ENCODE results near the gene COL23A1.

The COL23A1 gene

DNA sequence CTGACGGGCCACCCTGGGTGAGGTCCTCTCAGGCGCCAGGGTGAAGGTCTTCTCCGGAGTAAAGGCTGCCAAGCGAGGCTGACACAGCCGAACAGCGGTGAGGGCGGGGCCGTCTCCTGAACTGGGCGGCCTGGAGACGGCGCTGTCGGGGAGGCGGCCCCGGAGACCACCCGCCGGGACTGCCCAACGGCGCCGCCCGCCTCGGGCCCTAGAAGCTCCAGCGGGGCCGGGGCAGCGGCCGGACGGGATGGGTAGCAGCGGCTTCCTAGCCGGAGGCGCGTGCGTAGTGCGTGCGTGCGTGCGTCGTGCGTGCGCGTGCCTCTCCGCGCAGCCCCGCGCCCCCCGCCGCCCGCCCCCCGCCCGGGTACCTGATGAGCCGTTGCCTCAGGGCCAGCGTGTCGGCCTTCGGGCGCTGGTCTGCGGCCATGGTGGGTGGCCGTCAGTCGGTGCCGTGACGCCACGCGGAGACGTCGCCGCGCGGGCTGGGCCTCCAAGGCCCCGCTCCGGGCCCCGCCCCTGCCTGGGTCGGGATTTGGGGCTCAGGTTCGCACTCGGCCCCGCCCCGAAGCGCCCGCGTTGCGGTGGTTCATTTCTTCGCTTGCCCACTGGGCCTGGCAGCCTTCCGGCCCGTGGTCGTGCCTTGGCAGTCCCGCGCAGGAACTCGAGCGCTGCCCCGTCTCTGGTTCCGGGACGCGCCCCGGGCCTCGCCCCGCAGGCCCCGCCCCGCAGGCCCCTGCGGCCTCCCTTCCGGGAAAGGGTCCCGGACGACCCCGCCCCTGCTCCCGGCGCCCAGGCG is 357.9 kb downstream of the COL23A1 start, which contains the start of gene PHYKPL:
Gene PHYKPL (minus strand): TSS at position 679 of the 796 bp plus-strand sequence. CDS start 252 bp downstream, at position 427.
- H3K18ac ChIP-seq (ENCODE audit: low read length): peak within 1 kb of the TSS; percentile 95
- peak within 1 kb of the TSS; percentile 87 for H3K23ac ChIP-seq (ENCODE audit: low read depth, low read length, poor library complexity)
- H2BK12ac ChIP-seq (ENCODE audit: low read length): no peak within 1 kb of the TSS
- peak within 1 kb of the TSS; percentile 92 for H3K4me2 ChIP-seq (ENCODE audit: insufficient read depth, low read length, poor library complexity, severe bottlenecking)
- peak; percentile 67 for DNase-seq (ENCODE audit: low spot score)
- peak within 1 kb of the TSS; percentile 96 for H2AFZ ChIP-seq (ENCODE audit: low read length)
- H3K27me3 ChIP-seq (ENCODE audit: control insufficient read depth in 3 of 3, insufficient read depth in 3 of 3, low read depth in 1 of 3, low read length in 3 of 3): no peaks in the 10 kb centered on the region
- no peak within 1 kb of the TSS for H3K4ac ChIP-seq (ENCODE audit: low read length)
- H3K9me3 ChIP-seq (replicated peaks in 1 of 2; ENCODE audit: control insufficient read depth in 2 of 2, insufficient read depth in 1 of 2, low read depth in 1 of 2, low read length in 2 of 2): peaks cover 0 to 3% of the 10 kb centered on the region in 2 donors
- H4K91ac ChIP-seq (ENCODE audit: low read depth, low read length, poor library complexity): no peak within 1 kb of the TSS
- peak within 1 kb of the TSS; percentile 75 to 93 for H3K4me3 ChIP-seq (ENCODE audit: low read length in 2 of 2)
- no peak within 1 kb of the TSS for H2BK120ac ChIP-seq (ENCODE audit: low read depth, low read length)
- H3K9ac ChIP-seq (ENCODE audit: low read depth, low read length, poor library complexity): peak within 1 kb of the TSS; percentile 93
- no CpG with 5 or more reads among the region's 102 CpGs for WGBS, 2 donors (ENCODE audit: extremely low coverage in 2 of 2, insufficient read length in 2 of 2, insufficient replicate concordance in 1 of 2)
- peak within 1 kb of the TSS; percentile 65 for H2BK15ac ChIP-seq (ENCODE audit: low read length)
- H3K14ac ChIP-seq (ENCODE audit: low read length): peak within 1 kb of the TSS; percentile 64
- H2BK5ac ChIP-seq (ENCODE audit: low read length): peak within 1 kb of the TSS; percentile 84
- H3K36me3 ChIP-seq (replicated peaks in 1 of 2; ENCODE audit: control insufficient read depth in 2 of 2, insufficient read depth in 2 of 2, low read length in 2 of 2): peaks cover 26 to 42% of the 10 kb centered on the region in 2 donors
- peak within 1 kb of the TSS; percentile 81 for H3K27ac ChIP-seq (replicated peaks; ENCODE audit: low read length)
- peak within 1 kb of the TSS; percentile 44 for H2AK5ac ChIP-seq (ENCODE audit: low read depth, low read length)
- H4K8ac ChIP-seq (ENCODE audit: low read depth, low read length): no peak within 1 kb of the TSS
- H3K79me1 ChIP-seq (ENCODE audit: low read depth, low read length): peaks cover 9% of the 10 kb centered on the region
- H3K4me1 ChIP-seq (ENCODE audit: control insufficient read depth in 2 of 2, insufficient read depth in 1 of 2, low read depth in 1 of 2, low read length in 2 of 2): peaks cover 6 to 14% of the 10 kb centered on the region in 2 donors

DNA sequence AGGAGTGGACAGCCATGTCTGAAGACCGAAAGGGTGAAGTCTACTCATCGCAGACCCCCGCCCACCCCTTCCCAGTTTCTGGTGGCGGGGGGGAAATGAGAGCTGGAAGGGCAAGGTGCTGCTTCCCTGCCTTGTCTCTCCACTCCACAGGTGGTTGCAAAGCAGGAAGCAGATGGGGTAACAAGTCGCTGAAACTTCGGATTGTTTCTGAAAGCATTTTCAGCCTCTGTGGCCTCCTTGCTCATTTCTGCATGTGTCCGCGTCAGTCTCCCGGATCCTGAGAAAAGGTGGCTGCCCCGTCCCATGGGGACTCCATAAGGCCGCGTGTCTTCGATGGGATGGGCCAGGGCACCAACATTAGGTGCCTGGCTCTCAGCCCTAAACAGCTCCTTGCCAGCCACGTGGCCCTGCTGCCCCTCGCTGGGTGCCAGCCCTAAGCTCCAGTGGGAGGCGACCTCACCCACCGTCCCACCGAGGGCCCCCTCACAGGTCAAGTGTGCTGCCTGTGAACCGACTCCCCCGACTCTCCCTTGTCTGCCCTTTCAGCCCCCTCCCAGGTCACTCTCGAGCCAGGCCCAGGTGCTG is 358.6 kb downstream of the COL23A1 start:
- Histone ChIP-seq H3K4me1 (ENCODE audit: control insufficient read depth in 2 of 2, insufficient read depth in 1 of 2, low read depth in 1 of 2, low read length in 2 of 2) (peaks cover 6 to 14% of the 10 kb centered on the region in 2 donors), H3K23ac (ENCODE audit: low read depth, low read length, poor library complexity) (peak overlapping the region; percentile 87), H2AFZ (ENCODE audit: low read length) (peak overlapping the region; percentile 96), H2BK5ac (ENCODE audit: low read length) (no peak overlapping the region), H4K8ac (ENCODE audit: low read depth, low read length) (no peak overlapping the region), H3K9me3 (replicated peaks in 1 of 2; ENCODE audit: control insufficient read depth in 2 of 2, insufficient read depth in 1 of 2, low read depth in 1 of 2, low read length in 2 of 2) (peaks cover 0 to 5% of the 10 kb centered on the region in 2 donors), H4K91ac (ENCODE audit: low read depth, low read length, poor library complexity) (no peak overlapping the region), H3K14ac (ENCODE audit: low read length) (peak overlapping the region; percentile 60), H2AK5ac (ENCODE audit: low read depth, low read length) (peak overlapping the region; percentile 44), H3K4me2 (ENCODE audit: insufficient read depth, low read length, poor library complexity, severe bottlenecking) (peak overlapping the region; percentile 92), H3K4ac (ENCODE audit: low read length) (no peak overlapping the region), H3K18ac (ENCODE audit: low read length) (peak overlapping the region; percentile 79), H3K79me1 (ENCODE audit: low read depth, low read length) (peaks cover 9% of the 10 kb centered on the region), H3K27ac (replicated peaks; ENCODE audit: low read length) (no peak overlapping the region), H2BK15ac (ENCODE audit: low read length) (no peak overlapping the region), H3K27me3 (ENCODE audit: control insufficient read depth in 3 of 3, insufficient read depth in 3 of 3, low read depth in 1 of 3, low read length in 3 of 3) (no peaks in the 10 kb centered on the region), H3K9ac (ENCODE audit: low read depth, low read length, poor library complexity) (peak overlapping the region; percentile 93), H3K36me3 (replicated peaks in 1 of 2; ENCODE audit: control insufficient read depth in 2 of 2, insufficient read depth in 2 of 2, low read length in 2 of 2) (peaks cover 28 to 48% of the 10 kb centered on the region in 2 donors), H3K4me3 (ENCODE audit: low read length in 2 of 2) (peak overlapping the region; percentile 75 to 93), H2BK12ac (ENCODE audit: low read length) (no peak overlapping the region), H2BK120ac (ENCODE audit: low read depth, low read length) (no peak overlapping the region)
- peak; percentile 11 for DNase-seq (ENCODE audit: low spot score)
- no CpG with 5 or more reads among the region's 21 CpGs for WGBS, 2 donors (ENCODE audit: extremely low coverage in 2 of 2, insufficient read length in 2 of 2, insufficient replicate concordance in 1 of 2)

DNA sequence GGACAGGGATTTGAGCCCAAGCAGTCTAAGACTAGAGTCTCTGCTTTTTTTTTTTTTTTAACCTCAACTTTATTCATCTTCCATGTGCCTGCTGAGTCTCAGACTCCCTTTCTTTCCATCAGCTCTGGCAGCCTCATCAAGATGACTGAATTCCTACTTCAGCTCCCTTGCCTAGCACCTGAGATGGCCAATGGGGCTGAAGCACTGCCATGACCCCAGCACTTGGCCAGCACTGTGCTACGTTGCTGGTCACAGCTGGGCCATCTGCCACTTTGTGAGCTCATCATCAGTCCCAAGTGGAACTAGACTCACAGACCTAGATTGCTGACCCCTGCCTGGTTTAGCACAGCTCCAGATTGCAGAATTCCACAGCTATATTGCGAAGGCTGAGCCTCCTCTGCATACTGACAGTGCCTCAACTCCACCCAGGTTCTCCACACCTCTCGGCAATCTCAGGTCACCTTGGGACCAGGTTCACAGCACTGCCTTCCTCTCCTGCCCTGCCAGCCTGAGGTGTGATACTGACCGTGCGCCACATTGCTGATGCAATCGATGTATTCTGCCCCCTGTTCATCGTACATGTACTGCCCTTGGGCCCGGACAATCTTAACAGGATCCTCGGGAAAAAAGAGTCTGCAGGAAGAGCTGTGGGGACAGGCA is 359.2 kb downstream of the COL23A1 start:
- Histone ChIP-seq H2BK15ac (ENCODE audit: low read length) (no peak overlapping the region), H3K9ac (ENCODE audit: low read depth, low read length, poor library complexity) (no peak overlapping the region), H2BK120ac (ENCODE audit: low read depth, low read length) (peak overlapping the region; percentile 17), H2BK12ac (ENCODE audit: low read length) (no peak overlapping the region), H3K27ac (replicated peaks; ENCODE audit: low read length) (no peak overlapping the region), H3K18ac (ENCODE audit: low read length) (no peak overlapping the region), H3K9me3 (replicated peaks in 1 of 2; ENCODE audit: control insufficient read depth in 2 of 2, insufficient read depth in 1 of 2, low read depth in 1 of 2, low read length in 2 of 2) (peaks cover 0 to 5% of the 10 kb centered on the region in 2 donors), H3K79me1 (ENCODE audit: low read depth, low read length) (peaks cover 9% of the 10 kb centered on the region), H3K4ac (ENCODE audit: low read length) (no peak overlapping the region), H3K4me3 (ENCODE audit: low read length in 2 of 2) (peak overlapping the region; percentile 41 to 75), H2AFZ (ENCODE audit: low read length) (no peak overlapping the region), H2BK5ac (ENCODE audit: low read length) (no peak overlapping the region), H3K36me3 (replicated peaks in 1 of 2; ENCODE audit: control insufficient read depth in 2 of 2, insufficient read depth in 2 of 2, low read length in 2 of 2) (peaks cover 28 to 53% of the 10 kb centered on the region in 2 donors), H3K4me1 (ENCODE audit: control insufficient read depth in 2 of 2, insufficient read depth in 1 of 2, low read depth in 1 of 2, low read length in 2 of 2) (peaks cover 6 to 14% of the 10 kb centered on the region in 2 donors), H2AK5ac (ENCODE audit: low read depth, low read length) (peak overlapping the region; percentile 6), H4K8ac (ENCODE audit: low read depth, low read length) (peak overlapping the region; percentile 4), H4K91ac (ENCODE audit: low read depth, low read length, poor library complexity) (no peak overlapping the region), H3K4me2 (ENCODE audit: insufficient read depth, low read length, poor library complexity, severe bottlenecking) (no peak overlapping the region), H3K23ac (ENCODE audit: low read depth, low read length, poor library complexity) (no peak overlapping the region), H3K14ac (ENCODE audit: low read length) (peak overlapping the region; percentile 59), H3K27me3 (ENCODE audit: control insufficient read depth in 3 of 3, insufficient read depth in 3 of 3, low read depth in 1 of 3, low read length in 3 of 3) (no peaks in the 10 kb centered on the region)
- WGBS, 2 donors (ENCODE audit: extremely low coverage in 2 of 2, insufficient read length in 2 of 2, insufficient replicate concordance in 1 of 2): no CpG with 5 or more reads among the region's 9 CpGs
- no peak for DNase-seq (ENCODE audit: low spot score)

Data from neuronal stem cell (in vitro differentiated cells).